Esophagus squamous epithelium (tissue), 4 donors: ENCODE data around the gene EXOC3L4.

ENCODE experiments used
- POLR2A ChIP-seq, 4 donors: fragments of 450-650 bp; IDR thresholded peaks; one replicate each; pipeline ENCODE4 v1.6.1; 2017; ENCODE audit warnings: antibody characterized with exemption in 4 of 4, mild to moderate bottlenecking in 4 of 4, moderate library complexity in 3 of 4
- TF ChIP-seq, protein P1 (sequence below), 6 experiments: fragments of 450-650 bp in 4 of 6; fragments of 200-600 bp in 2 of 6; sonication (generic) in 2 of 6; IDR thresholded peaks; one replicate each; pipeline ENCODE4 v1.5.1; 2016 to 2019; ENCODE audit warnings: antibody characterized with exemption in 6 of 6, mild to moderate bottlenecking in 4 of 6, moderate library complexity in 4 of 6

DNA sequence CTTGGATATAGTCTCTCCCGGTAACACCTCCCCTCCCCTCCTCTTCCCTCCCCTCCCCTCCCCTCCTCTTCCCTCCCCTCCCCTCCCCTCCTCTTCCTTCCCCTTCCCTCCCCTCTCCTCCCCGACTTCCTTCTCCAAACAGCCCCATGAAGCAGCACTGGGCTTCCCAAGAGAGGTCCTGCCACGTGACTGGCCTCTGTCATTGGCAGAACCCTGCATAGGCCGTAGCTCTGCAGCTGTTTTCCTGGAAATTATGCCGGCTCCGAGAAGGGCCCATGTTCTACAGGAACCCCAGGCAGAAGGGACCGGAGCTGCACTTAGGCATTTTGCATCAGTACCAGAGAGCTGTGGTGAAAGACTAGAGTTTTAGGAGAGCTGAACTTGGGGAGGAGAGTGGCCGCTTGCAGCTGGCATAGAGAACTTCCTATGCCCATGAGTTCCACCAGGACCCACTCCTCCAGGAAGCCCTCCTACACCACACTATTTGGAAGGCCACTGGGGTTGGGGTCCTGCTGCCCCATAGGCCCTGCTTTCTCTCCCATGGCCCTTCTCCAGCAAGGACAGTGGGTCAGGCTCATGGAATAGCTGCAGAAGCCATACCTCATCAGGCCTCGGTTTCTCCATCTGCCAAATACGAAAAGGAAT lies 23.6 kb downstream of the EXOC3L4 start:
- no peak for TF ChIP-seq POLR2A (IDR thresholded peaks at IDR 0.05)
- TF ChIP-seq, protein P1, sequence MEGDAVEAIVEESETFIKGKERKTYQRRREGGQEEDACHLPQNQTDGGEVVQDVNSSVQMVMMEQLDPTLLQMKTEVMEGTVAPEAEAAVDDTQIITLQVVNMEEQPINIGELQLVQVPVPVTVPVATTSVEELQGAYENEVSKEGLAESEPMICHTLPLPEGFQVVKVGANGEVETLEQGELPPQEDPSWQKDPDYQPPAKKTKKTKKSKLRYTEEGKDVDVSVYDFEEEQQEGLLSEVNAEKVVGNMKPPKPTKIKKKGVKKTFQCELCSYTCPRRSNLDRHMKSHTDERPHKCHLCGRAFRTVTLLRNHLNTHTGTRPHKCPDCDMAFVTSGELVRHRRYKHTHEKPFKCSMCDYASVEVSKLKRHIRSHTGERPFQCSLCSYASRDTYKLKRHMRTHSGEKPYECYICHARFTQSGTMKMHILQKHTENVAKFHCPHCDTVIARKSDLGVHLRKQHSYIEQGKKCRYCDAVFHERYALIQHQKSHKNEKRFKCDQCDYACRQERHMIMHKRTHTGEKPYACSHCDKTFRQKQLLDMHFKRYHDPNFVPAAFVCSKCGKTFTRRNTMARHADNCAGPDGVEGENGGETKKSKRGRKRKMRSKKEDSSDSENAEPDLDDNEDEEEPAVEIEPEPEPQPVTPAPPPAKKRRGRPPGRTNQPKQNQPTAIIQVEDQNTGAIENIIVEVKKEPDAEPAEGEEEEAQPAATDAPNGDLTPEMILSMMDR (IDR thresholded peaks at IDR 0.05) = no peak
